Measurements from ENCODE around the gene DPP3.

The DPP3 gene

GRCh38 chr11:66489636-66490035, 9.4 kb downstream of the DPP3 start:
- DNase-seq (ENCODE audit: low read depth in 2 of 2) = peak in 1 of 2 donors; percentile 25
- TF ChIP-seq CTCF (IDR thresholded peaks at IDR 0.05; ENCODE audit: low read depth, low read length) = no peak
- no peak overlapping the region for H3K4me3 ChIP-seq (replicated peaks in 1 of 2; ENCODE audit: low read depth in 2 of 2, low read length in 2 of 2)

- no peak overlapping the region for H3K4me3 ChIP-seq (replicated peaks in 1 of 2; ENCODE audit: low read depth in 2 of 2, low read length in 2 of 2)
- TF ChIP-seq CTCF (IDR thresholded peaks at IDR 0.05; ENCODE audit: low read depth, low read length) = peak; percentile 56
- no peak for DNase-seq (ENCODE audit: low read depth in 2 of 2)
Observed at GRCh38 chr11:66491315-66491935, 11.2 kb downstream of the DPP3 start.

GRCh38 chr11:66492161-66492865, 12.1 kb downstream of the DPP3 start:
- no peak for DNase-seq (ENCODE audit: low read depth in 2 of 2)
- no peak overlapping the region for H3K4me3 ChIP-seq (replicated peaks in 1 of 2; ENCODE audit: low read depth in 2 of 2, low read length in 2 of 2)
- no peak for TF ChIP-seq CTCF (IDR thresholded peaks at IDR 0.05; ENCODE audit: low read depth, low read length)

- no peak for DNase-seq (ENCODE audit: low read depth in 2 of 2)
- no peak overlapping the region for H3K4me3 ChIP-seq (replicated peaks in 1 of 2; ENCODE audit: low read depth in 2 of 2, low read length in 2 of 2)
- TF ChIP-seq CTCF (IDR thresholded peaks at IDR 0.05; ENCODE audit: low read depth, low read length) = no peak
Observed at GRCh38 chr11:66493130-66493529, 12.9 kb downstream of the DPP3 start.

- TF ChIP-seq CTCF (IDR thresholded peaks at IDR 0.05; ENCODE audit: low read depth, low read length) = no peak
- DNase-seq (ENCODE audit: low read depth in 2 of 2) = no peak
- H3K4me3 ChIP-seq (replicated peaks in 1 of 2; ENCODE audit: low read depth in 2 of 2, low read length in 2 of 2) = no peak overlapping the region
Observed at GRCh38 chr11:66494458-66494857, 14.2 kb downstream of the DPP3 start.

GRCh38 chr11:66494935-66495334, 14.7 kb downstream of the DPP3 start:
- no peak for DNase-seq (ENCODE audit: low read depth in 2 of 2)
- no peak for TF ChIP-seq CTCF (IDR thresholded peaks at IDR 0.05; ENCODE audit: low read depth, low read length)
- H3K4me3 ChIP-seq (replicated peaks in 1 of 2; ENCODE audit: low read depth in 2 of 2, low read length in 2 of 2) = no peak overlapping the region
